ENCODE data around the gene AUP1. TPM values are rescaled to one million over a fixed set of nuclear protein-coding genes. Genes with fewer than 3 reads are reported as not detected.

AUP1 gene
- total and polyA plus RNA-seq, 2 donors (not counting 3 experiments of a cell fraction or from before 2014, with no cell fraction given) = 103 to 187 TPM

DNA sequence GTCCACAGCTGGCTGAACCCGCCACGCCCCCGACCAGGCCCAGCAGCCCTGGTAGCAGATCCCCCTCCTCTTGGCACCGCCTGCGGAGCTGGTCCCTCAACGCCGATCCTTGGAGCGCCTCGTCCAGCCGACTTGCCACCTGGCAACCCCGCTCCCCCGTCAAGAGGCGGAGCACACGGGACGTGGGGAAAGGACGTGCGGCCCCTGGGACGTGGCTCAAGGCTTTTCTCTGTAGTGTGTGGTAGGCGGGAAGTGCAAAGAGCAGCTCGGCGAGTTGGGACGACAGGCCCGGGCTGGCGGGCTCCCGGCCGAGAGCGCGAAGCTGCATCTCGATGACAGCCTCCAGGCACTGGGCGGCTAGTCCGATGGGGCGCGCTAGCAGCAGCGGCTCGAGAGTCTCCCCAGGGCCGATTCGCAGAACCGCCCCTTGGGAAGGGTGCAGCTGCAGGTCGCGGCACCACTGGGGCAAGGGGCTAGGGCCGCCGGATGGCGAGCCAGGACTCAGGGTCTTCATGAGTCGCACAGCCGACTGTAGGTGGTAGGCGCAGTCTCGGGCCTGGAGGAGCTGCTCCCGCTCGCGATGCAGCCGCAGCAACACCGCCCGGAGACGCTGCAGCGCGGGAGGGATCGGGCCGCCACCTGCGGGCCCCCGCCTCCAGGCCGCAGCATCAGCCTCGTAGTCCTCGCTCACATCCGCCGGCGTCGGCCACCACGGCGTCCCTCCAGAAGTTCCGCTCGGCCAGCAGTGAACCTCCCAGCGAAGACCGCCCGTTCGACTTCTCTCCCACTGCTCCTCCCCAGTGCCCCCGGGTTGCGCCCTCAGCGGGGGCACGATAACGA is 47.3 kb downstream of the AUP1 start:
- H3K9ac ChIP-seq (replicated peaks; ENCODE audit: extremely low read depth, insufficient read depth, low read length) = peak overlapping the region; percentile 68

More for the DNA sequence above, 47.3 kb downstream of the AUP1 start:
- ChIA-PET CTCF (interaction anchor here (0.8 to 5.6 kb wide), 21 partner anchors 10 to 232 kb away, joined by 3 to 82 read pairs (median 5); partner anchors contain the start of genes AUP1, DQX1, HTRA2 and INO80B), POLR2A (interaction anchor here (0.6 kb wide), 1 partner anchor 706 kb away, joined by 19 read pairs; no protein-coding TSS in a partner anchor)
- Histone ChIP-seq H3K4me2 (ENCODE audit: insufficient read depth, low read length) (peak overlapping the region; percentile 68), H3K9me3 (replicated peaks; ENCODE audit: control insufficient read depth, insufficient read depth, low read length) (no peaks in the 10 kb centered on the region), H3K4me1 (ENCODE audit: control insufficient read depth, extremely low read depth, insufficient read depth, low read length) (peaks cover 13% of the 10 kb centered on the region), H3K36me3 (ENCODE audit: control insufficient read depth in 2 of 2, extremely low read depth in 1 of 2, insufficient read depth in 2 of 2, low read length in 2 of 2) (peaks cover 0 to 3% of the 10 kb centered on the region in 2 experiments), H3K27me3 (ENCODE audit: control insufficient read depth in 2 of 2, insufficient read depth in 2 of 2, low read length in 2 of 2) (no peaks in the 10 kb centered on the region), H3K9me1 (replicated peaks; ENCODE audit: control insufficient read depth, extremely low read depth, insufficient read depth, low read length) (no peaks in the 10 kb centered on the region), H3K79me2 (ENCODE audit: control insufficient read depth, insufficient read depth, low read length) (peaks cover 16% of the 10 kb centered on the region), H4K20me1 (replicated peaks; ENCODE audit: control insufficient read depth, extremely low read depth, insufficient read depth, low read length) (no peaks in the 10 kb centered on the region), H2AFZ (ENCODE audit: low read depth, low read length) (peak overlapping the region; percentile 81), H3K27ac (ENCODE audit: insufficient read depth, low read depth, low read length) (peak overlapping the region; percentile 36), H3K4me3 (replicated peaks in 1 of 3; ENCODE audit: insufficient read depth in 1 of 3, low read depth in 1 of 3, low read length in 3 of 3) (peak overlapping the region; percentile 6 to 79 (median 66))
- dilution Hi-C loops (cut with MboI; ENCODE audit: extremely low pct_ligation_motif_present, low sequenced_read_pairs) (no loop called here), intact Hi-C loops (cut with micrococcal nuclease) (loop anchor here (1.0 kb wide), 3 partner anchors 10 to 67 kb away; partner anchors contain the start of genes MRPL53 and WBP1)
- TF ChIP-seq POLR2AphosphoS5 (IDR thresholded peaks at IDR 0.05; ENCODE audit: insufficient read depth, low read depth, low read length) = no peak
- TF ChIP-seq, protein P1, sequence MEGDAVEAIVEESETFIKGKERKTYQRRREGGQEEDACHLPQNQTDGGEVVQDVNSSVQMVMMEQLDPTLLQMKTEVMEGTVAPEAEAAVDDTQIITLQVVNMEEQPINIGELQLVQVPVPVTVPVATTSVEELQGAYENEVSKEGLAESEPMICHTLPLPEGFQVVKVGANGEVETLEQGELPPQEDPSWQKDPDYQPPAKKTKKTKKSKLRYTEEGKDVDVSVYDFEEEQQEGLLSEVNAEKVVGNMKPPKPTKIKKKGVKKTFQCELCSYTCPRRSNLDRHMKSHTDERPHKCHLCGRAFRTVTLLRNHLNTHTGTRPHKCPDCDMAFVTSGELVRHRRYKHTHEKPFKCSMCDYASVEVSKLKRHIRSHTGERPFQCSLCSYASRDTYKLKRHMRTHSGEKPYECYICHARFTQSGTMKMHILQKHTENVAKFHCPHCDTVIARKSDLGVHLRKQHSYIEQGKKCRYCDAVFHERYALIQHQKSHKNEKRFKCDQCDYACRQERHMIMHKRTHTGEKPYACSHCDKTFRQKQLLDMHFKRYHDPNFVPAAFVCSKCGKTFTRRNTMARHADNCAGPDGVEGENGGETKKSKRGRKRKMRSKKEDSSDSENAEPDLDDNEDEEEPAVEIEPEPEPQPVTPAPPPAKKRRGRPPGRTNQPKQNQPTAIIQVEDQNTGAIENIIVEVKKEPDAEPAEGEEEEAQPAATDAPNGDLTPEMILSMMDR (IDR thresholded peaks at IDR 0.05; ENCODE audit: extremely low read depth in 1 of 2, insufficient read depth in 1 of 2, low read depth in 1 of 2, low read length in 2 of 2) = no peak
- TF ChIP-seq POLR2A (IDR thresholded peaks at IDR 0.05; ENCODE audit: low read depth, low read length) = no peak
- TF ChIP-seq GATA2 (IDR thresholded peaks at IDR 0.05; ENCODE audit: insufficient read depth, insufficient read length, low read depth, low read length) = no peak
- TF ChIP-seq, protein P2, sequence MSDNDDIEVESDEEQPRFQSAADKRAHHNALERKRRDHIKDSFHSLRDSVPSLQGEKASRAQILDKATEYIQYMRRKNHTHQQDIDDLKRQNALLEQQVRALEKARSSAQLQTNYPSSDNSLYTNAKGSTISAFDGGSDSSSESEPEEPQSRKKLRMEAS (IDR thresholded peaks at IDR 0.05; ENCODE audit: insufficient read depth, insufficient read length) = no peak
- no peak for TF ChIP-seq MYC (IDR thresholded peaks at IDR 0.05; ENCODE audit: low read depth, low read length)
- TF ChIP-seq JUN (IDR thresholded peaks at IDR 0.05; ENCODE audit: borderline replicate concordance, insufficient read depth, insufficient read length, low read depth) = no peak
- TF ChIP-seq FOS (IDR thresholded peaks at IDR 0.05; ENCODE audit: borderline replicate concordance, insufficient read depth, low read length) = no peak
- TF ChIP-seq EZH2 (IDR thresholded peaks at IDR 0.05; ENCODE audit: borderline replicate concordance, low read depth, low read length, severe bottlenecking) = no peak
- no TSS peak for BruUV-seq (replicated peaks)
- peak; percentile 50 for FAIRE-seq
- DNase-seq (ENCODE audit: low read depth, low spot score) = no peak

Data from endothelial cell of umbilical vein (primary cell).